Left ventricle myocardium inferior (tissue), 1 donor: ENCODE data around the gene DNER. TPM values are rescaled to one million over a fixed set of nuclear protein-coding genes. Genes with fewer than 3 reads are reported as not detected.

ENCODE experiments used
- DNase-seq: peaks from one replicate; pipeline ENCODE4 v3.0.0-alpha.2; 2020
- H3K27ac ChIP-seq: fragments of 200-600 bp; replicated peaks from 2 replicates; pipeline ENCODE4 v1.8.0; 2021
- H3K27me3 ChIP-seq: fragments of 200-600 bp; 2 replicates; pipeline ENCODE4 v1.8.0; 2021; ENCODE audit warnings: low read depth
- H3K36me3 ChIP-seq: fragments of 200-600 bp; 2 replicates; pipeline ENCODE4 v1.8.0; 2021
- H3K4me1 ChIP-seq: fragments of 200-600 bp; 2 replicates; pipeline ENCODE4 v1.8.0; 2021
- H3K4me3 ChIP-seq: fragments of 200-600 bp; 2 replicates; pipeline ENCODE4 v1.8.0; 2021; ENCODE audit warnings: mild to moderate bottlenecking, moderate library complexity
- H3K9me3 ChIP-seq: fragments of 200-600 bp; replicated peaks from 2 replicates; pipeline ENCODE4 v1.8.0; 2021
- intact Hi-C: fragments of 100-400 bp; cut with micrococcal nuclease; formaldehyde crosslinking; loops from one replicate; pipeline ENCODE4 v1.11.0; 2022
- total RNA-seq: library from RNA; stranded (reverse); fragmentation: NEBNext Ultra II Directional; extraction: Animal tissue kit (Norgen Biotek cat#: 25700); gene quantifications from one replicate; pipeline ENCODE4 v1.2.1, GENCODE V29; 2021
- TF ChIP-seq, protein P1 (sequence below): fragments of 200-600 bp; IDR thresholded peaks from 2 replicates; pipeline ENCODE4 v1.8.0; 2021; ENCODE audit warnings: antibody characterized with exemption, mild to moderate bottlenecking, borderline replicate concordance
- donor health status: DM: no; HTN: yes; CAD: no; lungs with severe emphysema.

Gene DNER
- total RNA-seq, 1 donor from 2014 or later, result 2.3 TPM

- DNase-seq, result no peak
- no peaks in the 10 kb centered on the region for H3K4me1 ChIP-seq
- TF ChIP-seq, protein P1, sequence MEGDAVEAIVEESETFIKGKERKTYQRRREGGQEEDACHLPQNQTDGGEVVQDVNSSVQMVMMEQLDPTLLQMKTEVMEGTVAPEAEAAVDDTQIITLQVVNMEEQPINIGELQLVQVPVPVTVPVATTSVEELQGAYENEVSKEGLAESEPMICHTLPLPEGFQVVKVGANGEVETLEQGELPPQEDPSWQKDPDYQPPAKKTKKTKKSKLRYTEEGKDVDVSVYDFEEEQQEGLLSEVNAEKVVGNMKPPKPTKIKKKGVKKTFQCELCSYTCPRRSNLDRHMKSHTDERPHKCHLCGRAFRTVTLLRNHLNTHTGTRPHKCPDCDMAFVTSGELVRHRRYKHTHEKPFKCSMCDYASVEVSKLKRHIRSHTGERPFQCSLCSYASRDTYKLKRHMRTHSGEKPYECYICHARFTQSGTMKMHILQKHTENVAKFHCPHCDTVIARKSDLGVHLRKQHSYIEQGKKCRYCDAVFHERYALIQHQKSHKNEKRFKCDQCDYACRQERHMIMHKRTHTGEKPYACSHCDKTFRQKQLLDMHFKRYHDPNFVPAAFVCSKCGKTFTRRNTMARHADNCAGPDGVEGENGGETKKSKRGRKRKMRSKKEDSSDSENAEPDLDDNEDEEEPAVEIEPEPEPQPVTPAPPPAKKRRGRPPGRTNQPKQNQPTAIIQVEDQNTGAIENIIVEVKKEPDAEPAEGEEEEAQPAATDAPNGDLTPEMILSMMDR, result no peak
- no peaks in the 10 kb centered on the region for H3K36me3 ChIP-seq
- peaks cover 20% of the 10 kb centered on the region for H3K9me3 ChIP-seq
- no peaks in the 10 kb centered on the region for H3K27me3 ChIP-seq
- intact Hi-C loops, result no loop called here
- H3K27ac ChIP-seq, result no peak overlapping the region
- no peak overlapping the region for H3K4me3 ChIP-seq
These were observed 213.1 kb downstream of the DNER start for GRCh38 chr2:229501051-229501794.

DNA sequence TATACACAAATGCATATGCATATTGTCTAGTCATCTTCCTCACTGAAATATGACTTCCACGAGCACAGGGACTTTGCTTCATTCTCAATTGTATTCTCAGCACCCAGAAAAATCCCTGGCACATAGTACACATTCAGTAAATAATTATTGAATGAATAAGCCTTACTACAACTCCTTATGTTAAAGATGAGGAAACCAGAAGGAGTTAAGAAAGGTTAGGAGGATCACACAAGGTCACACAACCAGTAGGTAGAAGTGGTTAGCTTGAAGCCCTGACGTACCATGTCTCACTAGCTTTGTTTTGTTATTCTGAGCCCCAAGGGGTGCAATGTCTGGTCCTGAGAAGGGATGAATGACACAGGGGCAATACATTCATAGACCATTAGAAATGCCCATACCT lies 222.3 kb downstream of the DNER start:
- H3K36me3 ChIP-seq, result no peaks in the 10 kb centered on the region
- H3K4me1 ChIP-seq, result no peaks in the 10 kb centered on the region
- no peaks in the 10 kb centered on the region for H3K27me3 ChIP-seq
- no peak overlapping the region for H3K4me3 ChIP-seq
- peaks cover 11% of the 10 kb centered on the region for H3K9me3 ChIP-seq
- no peak overlapping the region for H3K27ac ChIP-seq
- intact Hi-C loops, result no loop called here
- no peak for DNase-seq
- TF ChIP-seq, protein P1, result no peak

DNA sequence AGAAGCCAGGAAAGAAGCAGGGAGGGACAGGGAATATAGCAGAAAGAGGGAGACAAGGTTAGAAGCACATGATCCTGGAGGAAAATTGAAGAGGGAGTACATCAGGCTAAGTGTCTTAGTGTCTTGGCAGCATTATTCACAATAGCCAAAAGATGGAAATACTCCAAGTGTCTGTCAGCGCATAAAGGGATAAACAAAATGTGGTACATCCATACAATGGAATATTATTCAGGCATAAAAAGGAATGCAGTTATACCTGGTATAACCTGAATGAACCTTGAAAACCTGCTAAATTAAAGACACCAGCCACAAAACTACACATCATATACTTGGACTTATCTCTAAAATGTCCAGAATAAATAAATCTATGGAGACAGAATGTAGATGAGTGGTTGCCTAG lies 224.2 kb downstream of the DNER start:
- Histone ChIP-seq H3K4me3 (no peak overlapping the region), H3K27ac (no peak overlapping the region), H3K4me1 (peaks cover 5% of the 10 kb centered on the region), H3K9me3 (peaks cover 11% of the 10 kb centered on the region), H3K36me3 (no peaks in the 10 kb centered on the region), H3K27me3 (no peaks in the 10 kb centered on the region)
- DNase-seq, result no peak
- intact Hi-C loops, result no loop called here
- TF ChIP-seq, protein P1, result no peak

DNA sequence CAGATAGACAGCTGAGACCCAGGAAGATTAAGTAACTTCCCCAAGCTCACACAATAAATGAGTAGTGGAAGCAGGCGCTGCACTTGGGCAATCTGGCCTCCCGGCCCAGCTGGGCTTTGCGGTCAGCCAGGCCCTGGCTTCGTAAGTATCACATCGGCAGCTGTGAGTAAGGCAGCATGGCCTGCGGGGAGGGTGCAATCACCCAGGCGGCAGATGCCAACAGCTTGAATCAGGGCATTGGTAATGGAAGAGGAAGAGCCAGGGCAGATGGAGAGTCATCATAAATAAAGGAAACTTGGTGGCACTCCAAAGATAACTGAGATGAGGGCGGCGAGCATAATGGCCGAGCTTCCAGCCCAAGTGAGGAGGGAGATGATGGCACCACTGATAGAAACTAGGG lies 225.3 kb downstream of the DNER start:
- DNase-seq, result no peak
- H3K27me3 ChIP-seq, result no peaks in the 10 kb centered on the region
- no peak overlapping the region for H3K4me3 ChIP-seq
- peaks cover 5% of the 10 kb centered on the region for H3K4me1 ChIP-seq
- TF ChIP-seq, protein P1, result no peak
- intact Hi-C loops, result no loop called here
- H3K36me3 ChIP-seq, result no peaks in the 10 kb centered on the region
- no peak overlapping the region for H3K27ac ChIP-seq
- H3K9me3 ChIP-seq, result peaks cover 11% of the 10 kb centered on the region

DNA sequence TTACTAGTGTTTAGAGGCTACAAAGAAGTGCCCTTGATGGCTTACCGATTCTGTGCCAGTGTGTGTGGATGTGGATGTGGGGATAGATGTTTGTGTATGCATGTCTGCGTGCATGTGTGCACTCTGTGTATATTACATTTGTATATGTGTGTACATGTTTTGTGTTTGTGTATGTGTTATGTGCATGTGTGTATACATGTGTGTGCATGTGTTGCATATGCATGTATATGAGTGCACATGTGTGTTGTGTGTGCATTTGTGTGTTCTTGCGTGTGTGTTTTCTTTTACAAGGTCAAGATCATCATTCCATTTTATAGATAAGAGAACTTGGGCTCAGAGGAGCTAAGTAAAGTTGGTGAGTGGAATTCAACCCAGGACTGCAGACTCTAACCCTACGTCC lies 226.1 kb downstream of the DNER start:
- DNase-seq, result no peak
- H3K27me3 ChIP-seq, result no peaks in the 10 kb centered on the region
- peaks cover 5% of the 10 kb centered on the region for H3K4me1 ChIP-seq
- intact Hi-C loops, result no loop called here
- H3K27ac ChIP-seq, result no peak overlapping the region
- TF ChIP-seq, protein P1, result no peak
- no peak overlapping the region for H3K4me3 ChIP-seq
- no peaks in the 10 kb centered on the region for H3K36me3 ChIP-seq
- peaks cover 11% of the 10 kb centered on the region for H3K9me3 ChIP-seq
